NCI-H1417 (cell line): ENCODE measurements around the gene BTG3.
A peak's percentile ranks its signal among the peaks of the same experiment; 100 is the strongest.

Source experiments
- DNase-seq, 3 experiments: peaks; one replicate each; lab custom pipeline; 2025; lab: John Stamatoyannopoulos, UW

Gene BTG3

DNA sequence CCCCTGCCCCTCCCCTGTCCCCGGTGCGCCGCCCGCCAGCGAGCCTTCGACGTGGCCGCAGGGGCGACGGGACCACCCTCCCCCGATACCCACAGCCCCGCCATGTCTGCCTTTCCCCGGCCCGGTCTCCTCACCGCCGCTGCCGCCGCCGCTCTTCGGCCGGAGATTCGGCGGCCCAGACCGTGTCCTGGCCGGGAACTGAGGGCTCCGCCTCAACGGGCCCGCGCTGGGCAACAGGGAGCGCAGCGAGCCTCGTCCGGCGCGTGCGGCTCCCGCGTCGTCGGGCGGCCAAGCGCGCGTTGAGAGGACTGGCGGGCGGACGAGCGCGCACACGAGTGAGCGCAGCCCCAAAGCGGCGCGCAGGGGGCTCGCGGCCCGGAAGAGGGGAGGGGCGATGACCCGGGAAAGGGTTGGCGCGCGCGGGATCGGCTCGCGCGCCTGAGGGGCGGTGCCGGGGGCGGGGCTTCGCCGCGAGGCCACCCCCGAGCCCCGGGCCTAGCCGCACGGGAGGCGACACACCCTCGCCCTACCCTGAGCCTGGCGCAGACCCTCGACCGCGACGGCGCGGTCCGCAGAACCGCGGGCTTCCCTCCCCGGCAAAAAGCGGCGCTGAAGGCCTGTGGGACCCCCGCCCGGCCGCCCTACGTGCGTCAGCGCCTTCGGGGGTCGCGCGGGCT is at the start of gene BTG3:
BTG3 (minus strand) TSS at position 337 of the 677 bp plus-strand sequence. CDS start 3,757 bp downstream, outside the sequence.
- peak; percentile 85 to 89 (median 88) for DNase-seq

DNA sequence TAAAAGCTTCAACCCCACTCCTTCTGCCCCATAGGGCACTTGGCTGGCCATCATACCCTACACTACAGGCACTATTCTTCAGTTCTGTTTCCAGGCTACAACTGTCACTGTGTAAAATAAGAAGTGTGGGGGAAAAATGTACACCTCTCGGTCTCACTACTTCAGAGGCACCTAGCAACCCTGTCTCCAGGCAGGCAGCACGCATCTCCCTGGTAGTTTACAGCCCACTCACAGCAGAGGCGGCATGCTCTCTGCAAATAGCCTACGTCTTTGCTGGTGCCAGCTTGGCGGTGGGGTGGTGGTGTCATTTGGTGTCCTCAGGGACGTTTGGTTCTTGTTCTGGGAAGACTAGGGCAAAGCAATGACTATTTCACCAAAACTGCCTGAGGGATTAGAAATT is 48.2 kb upstream of the BTG3 start:
- peak; percentile 55 to 85 (median 61) for DNase-seq

DNA sequence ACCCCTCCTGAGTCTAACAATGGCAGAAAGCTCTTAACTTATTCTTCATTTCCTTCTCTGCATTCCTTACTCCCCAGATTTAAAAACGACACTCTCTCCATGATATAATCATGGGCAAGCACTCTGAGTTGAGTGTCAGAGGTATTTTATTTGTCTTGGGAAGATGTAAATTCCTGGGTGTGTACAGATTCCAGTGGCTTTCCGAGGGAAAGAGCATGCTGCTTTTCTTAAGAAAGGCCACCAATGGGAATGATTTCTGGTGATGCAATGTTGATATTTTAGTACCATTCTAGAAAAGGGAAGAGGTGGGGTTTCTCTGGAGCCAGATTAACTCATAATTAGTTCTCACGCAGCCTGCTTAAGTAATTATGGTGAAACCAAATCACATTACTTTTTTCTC is 47.8 kb upstream of the BTG3 start:
- DNase-seq: peak in 1 of 3 experiments; percentile 52

DNA sequence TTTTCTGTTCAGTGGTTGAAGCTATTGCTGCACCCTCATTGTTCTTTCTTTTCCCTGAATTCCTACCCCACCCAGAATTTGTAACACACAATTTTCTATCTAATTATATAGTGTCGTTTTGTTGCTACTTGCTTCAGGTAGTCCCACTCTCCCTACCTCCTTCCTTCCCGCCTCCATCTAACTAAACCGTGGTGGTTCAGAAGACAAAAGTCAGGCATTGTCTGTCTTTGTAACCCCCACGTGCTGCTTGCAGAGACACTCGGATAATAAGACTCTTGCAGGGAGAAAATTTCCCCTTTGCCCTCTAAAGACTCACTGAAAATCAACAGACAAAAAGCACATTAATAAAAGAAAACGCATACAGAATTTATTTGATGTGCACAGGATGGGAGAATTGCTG is 46.2 kb upstream of the BTG3 start:
- no peak for DNase-seq

DNA sequence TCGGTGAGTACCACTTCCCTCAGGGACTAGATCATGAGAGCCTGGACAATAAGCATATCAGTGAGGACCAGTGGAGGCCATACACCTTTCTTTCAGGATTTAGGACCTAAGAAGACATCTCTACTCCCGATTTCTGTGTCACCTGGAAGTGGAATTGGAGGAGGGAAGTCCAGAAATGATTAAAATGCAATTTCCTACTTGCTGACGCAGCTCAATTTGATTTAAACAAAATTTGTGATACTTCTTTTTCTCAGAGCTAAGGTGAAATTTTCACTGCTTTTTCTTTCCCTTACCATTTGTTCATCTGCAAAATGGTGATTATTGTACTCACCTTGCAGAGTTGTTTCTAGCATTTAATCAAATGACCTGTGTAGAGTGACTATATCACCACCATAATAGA is 38.8 kb upstream of the BTG3 start:
- DNase-seq: no peak

GRCh38 chr21:17650292-17650691 is 37.6 kb upstream of the BTG3 start:
- DNase-seq: peak in 1 of 3 experiments; percentile 17

- no peak for DNase-seq
Observed at GRCh38 chr21:17646790-17647189, 34.1 kb upstream of the BTG3 start.

DNA sequence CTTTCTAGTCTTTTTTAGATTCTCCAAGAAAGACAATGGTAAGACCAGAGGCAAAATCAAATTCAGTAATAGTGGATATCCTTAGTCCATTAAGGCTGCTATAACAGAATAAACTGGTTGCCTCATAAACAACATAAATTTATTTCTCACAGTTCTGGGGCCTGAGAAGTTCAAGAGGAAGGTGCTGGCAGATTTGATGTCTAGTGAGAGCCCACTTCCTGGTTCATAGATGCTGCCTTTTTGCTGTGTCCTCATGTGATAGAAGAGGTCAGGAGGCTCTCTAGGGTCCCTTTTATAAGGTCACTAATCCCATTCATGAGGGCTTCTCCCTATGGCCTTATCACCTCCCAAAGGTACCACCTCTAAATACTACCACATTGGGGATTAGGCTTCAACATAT is 31.5 kb upstream of the BTG3 start:
- DNase-seq: no peak

DNA sequence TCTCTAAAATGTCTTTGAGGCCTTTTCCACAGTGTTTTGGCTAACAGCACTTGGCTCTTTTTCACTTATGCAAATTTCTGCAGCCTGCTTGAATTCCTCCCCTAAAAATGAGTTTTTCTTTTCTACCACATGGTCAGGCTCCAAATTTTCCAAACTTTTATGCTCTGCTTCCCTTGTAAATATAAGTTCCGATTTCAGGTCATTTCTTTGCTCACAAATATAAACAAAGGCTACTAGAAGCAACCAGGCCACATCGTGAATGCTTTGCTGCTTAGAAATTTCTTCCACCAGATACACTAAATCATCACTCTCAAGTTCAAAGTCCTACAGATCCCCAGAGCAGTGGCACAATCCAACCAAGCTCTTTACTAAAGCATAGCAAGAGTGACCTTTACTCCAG is 28.1 kb upstream of the BTG3 start:
- DNase-seq: no peak

DNA sequence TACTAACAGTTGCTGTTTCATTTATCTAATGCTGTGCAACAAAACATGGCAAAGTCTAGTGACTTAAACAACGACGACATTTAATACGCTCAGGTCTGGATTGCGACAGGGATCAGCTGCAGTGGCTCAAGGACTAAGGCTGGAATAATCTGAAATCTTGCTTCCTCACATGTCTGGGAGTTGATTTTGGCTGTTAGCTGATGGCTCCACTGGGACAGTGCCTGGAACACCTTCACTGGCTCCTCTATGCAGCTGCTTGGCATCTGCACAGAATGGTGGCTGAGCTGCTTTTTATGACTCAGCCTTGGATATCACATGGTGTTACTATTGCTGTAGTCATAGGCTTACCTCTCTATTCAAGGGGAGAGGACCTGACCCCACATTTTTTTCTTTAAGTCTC is 24.0 kb upstream of the BTG3 start:
- no peak for DNase-seq

GRCh38 chr21:17631195-17631594 is 18.5 kb upstream of the BTG3 start:
- DNase-seq: no peak

- peak in 1 of 3 experiments; percentile 37 for DNase-seq
Observed at GRCh38 chr21:17622018-17622417, 9.3 kb upstream of the BTG3 start.

GRCh38 chr21:17616831-17617230 is 4.1 kb upstream of the BTG3 start:
- DNase-seq: no peak

DNA sequence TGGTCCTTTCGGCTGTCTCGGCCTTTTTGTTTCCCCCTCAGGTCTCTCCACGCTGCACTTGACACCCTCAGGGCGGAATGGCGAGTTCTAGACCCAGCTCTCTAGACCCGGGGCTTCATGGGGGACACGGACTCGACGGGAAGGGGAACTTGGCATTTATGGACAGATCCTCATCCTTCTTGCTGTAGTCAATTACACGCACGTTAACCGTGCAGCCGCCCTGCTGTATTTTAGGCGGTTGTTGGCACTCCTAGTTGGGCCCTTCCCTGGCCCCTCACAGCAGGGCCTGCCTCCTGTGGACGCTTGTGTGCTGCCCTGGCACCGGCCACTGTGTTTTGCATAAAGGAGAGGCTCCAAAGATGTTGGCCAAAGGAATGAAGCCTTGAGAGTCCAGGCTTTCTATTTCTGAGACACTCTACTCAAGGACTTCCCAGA is 558 bp upstream of the BTG3 start:
- DNase-seq: peak; percentile 24 to 55 (median 26)

DNA sequence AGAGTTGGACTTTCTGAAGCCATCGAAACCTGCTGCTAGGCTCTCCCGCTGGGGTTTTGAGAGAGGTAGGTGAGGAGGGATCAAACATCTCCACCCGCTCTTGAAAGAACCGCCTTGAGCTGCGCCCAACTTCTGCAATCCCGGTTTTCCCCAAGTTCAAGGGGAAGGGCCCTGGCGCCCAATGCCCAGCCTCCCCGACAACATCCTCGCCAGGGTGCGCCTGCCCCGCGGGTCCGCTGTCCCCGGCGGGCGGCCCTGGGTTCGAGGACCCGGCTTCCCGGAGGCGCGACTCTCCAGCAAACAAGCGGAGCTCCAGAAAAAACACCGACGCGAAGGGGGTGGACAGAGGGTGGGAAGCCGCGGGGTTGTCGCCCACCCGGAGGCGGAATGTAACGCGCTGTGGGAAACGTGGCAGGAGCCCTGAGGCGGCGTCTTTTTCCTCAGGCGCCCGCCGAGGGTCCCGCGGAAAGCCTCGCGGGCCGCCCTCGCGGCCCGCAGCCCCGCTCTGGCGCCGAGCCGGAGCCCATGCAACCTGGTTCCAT is 607 bp downstream of the BTG3 start:
- peak; percentile 36 to 86 (median 80) for DNase-seq

DNA sequence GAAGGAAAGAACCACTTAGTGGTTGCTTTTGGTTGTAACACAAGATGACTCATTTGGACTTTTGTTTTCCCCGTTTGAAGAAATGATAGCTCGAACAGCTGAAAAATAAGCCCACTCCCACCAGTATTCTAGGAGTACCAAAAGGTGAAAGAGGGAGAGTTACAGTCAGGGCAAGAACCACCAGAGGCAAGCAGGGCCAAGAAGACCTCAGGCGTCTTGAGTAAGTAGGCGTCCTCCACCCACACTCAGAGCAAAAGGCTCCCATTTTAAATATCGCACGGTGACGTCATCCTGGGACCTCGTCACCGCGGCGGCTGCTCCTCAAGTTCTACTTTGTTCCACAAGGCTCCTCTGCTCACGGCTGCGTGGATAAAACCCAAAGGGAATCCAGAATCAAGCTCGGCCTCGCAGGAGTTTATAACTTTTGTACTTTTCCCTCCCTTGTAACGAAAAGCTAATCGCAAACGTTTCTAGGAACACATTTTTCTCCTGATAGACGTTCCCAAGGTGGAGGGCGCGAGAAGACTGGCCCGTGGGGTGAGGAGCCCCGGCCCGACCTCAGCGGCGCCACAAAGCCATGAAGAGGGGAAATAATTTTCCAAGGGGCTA is 1.2 kb downstream of the BTG3 start:
- peak; percentile 82 to 89 (median 82) for DNase-seq

- peak in 2 of 3 experiments; percentile 53 to 64 for DNase-seq
Observed at GRCh38 chr21:17610911-17611310, 1.8 kb downstream of the BTG3 start.

- DNase-seq: no peak
Observed at GRCh38 chr21:17609681-17610080, 3.0 kb downstream of the BTG3 start.

DNA sequence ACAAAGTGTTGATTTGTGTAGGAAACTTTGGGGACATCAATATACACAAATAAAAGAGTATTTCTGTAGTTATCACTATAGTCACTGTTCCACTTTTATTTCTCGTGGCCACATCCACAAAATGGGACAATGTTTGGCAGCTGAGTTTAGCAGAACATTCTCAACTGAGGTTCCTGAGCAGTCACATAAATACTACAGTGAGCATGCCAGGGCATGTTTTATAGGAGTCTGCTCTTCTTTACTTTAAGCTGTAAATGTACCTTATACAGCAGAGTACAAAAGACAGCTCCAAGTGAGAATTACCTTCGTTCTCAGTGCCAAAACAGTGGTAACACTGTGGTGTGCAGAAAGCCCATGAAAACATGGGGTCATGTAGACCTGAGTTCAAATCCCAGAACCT is 5.0 kb downstream of the BTG3 start:
- peak in 1 of 3 experiments; percentile 21 for DNase-seq

GRCh38 chr21:17602874-17603273 is 9.8 kb downstream of the BTG3 start:
- no peak for DNase-seq

DNA sequence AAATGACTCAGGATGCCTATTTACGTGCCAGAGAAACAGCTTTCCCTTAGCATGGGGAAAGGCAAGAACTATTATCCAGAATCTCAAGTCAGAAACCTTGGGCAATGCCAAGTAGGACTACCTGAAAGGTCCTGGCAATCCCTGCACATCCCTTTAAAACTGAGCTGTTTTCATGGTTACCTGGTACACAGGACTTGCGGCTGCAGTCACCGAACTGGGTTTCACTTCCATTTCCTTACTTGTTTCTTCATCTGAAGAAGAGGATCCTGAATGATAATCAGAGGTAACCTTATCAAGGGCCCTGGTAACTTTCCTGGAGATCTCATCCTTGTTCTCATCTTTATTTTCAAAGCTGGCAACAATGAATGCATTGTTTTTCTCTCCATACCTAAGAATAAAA is 14.3 kb downstream of the BTG3 start:
- DNase-seq: no peak

DNA sequence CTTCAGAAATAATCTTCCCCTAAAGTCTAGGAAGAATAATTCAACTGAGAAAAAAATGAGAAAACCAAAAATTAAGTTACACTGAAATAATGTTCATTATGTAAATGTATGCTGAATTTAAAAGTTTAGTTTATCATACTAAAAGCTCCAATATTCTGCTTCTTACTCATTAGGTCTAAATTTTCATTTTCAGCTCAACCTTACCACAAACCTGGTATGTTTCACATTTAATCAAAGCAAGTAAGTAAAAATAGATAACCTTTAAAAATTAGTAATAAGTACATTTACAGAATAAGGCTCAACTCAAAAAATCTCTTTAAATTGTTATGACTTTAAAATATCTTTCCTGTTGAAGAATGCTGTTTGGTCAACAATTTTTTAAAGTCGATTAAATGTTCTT is 15.0 kb downstream of the BTG3 start:
- no peak for DNase-seq

DNA sequence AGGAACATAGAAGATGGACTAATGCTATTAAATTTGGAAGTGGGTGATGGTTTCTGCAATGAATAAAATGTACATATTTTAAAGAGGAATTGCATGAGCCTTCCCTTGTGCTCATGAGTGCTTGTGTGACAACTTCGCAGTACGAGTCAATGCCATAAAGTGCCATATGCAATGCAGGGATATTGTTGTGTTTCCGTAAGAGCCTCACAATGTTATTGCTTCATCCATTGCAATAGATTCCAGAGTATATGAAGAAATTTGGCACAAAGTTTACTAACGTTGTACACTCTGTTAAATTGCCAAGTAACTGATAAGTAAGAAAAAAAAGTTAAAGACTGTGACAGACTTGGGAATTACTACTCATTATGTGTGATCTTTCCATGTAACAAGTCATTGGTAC is 22.3 kb downstream of the BTG3 start:
- peak in 1 of 3 experiments; percentile 8 for DNase-seq
